ENCODE measurements around the gene CNOT1.

Gene CNOT1

DNA sequence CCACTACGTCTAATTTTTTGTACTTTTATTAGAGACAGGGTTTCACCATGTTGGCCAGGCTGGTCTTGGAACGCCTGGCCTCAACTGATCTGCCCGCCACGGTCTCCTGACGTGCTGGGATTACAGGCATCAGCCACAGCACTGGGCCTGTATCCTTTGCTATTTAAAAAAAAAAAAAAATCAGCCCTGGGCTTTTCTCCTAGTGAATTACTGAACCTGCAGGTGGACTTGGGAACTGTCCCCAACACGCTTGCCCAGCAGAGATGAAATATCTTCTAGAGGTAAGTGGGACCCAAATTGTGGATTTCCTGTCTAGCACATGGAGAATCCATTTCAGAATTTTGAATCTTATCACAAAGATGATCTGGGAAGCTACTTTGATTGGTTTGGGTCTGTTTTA is 14.8 kb downstream of the CNOT1 start:
- POLR2A ChIA-PET: interaction anchor here (0.5 to 1.6 kb wide), 3 partner anchors 9 to 32 kb away, joined by 3 to 6 read pairs (median 4); no protein-coding TSS in a partner anchor
- H3K4me1 ChIP-seq (ENCODE audit: control insufficient read depth, insufficient read depth, low read length): peaks cover 4% of the 10 kb centered on the region; the same call in 1 of the 2 replicates
- CTCF ChIA-PET: interaction anchor here (0.6 to 1.0 kb wide), 3 partner anchors 8 to 24 kb away, joined by 3 to 10 read pairs (median 3); no protein-coding TSS in a partner anchor
- H3K27ac ChIP-seq (ENCODE audit: extremely low read depth, low read depth, low read length): no peak overlapping the region
- no peaks in the 10 kb centered on the region for H3K9me3 ChIP-seq (ENCODE audit: control insufficient read depth, insufficient read depth, low read depth, low read length)
- H3K4me3 ChIP-seq (ENCODE audit: low read depth, low read length): no peak overlapping the region
- peaks cover 39 to 43% of the 10 kb centered on the region in 2 experiments for H3K36me3 ChIP-seq (ENCODE audit: control insufficient read depth in 2 of 2, insufficient read depth in 1 of 2, low read length in 2 of 2)
- TF ChIP-seq, protein P1, sequence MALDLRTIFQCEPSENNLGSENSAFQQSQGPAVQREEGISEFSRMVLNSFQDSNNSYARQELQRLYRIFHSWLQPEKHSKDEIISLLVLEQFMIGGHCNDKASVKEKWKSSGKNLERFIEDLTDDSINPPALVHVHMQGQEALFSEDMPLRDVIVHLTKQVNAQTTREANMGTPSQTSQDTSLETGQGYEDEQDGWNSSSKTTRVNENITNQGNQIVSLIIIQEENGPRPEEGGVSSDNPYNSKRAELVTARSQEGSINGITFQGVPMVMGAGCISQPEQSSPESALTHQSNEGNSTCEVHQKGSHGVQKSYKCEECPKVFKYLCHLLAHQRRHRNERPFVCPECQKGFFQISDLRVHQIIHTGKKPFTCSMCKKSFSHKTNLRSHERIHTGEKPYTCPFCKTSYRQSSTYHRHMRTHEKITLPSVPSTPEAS (tag by site-specific recombination; IDR thresholded peaks at IDR 0.05): no peak
- TF ChIP-seq ZNF624 (tag by site-specific recombination; IDR thresholded peaks at IDR 0.05): no peak
- no peak for TF ChIP-seq PATZ1 (tag by site-specific recombination; IDR thresholded peaks at IDR 0.05)
- TF ChIP-seq PRDM6 (tag by site-specific recombination; IDR thresholded peaks at IDR 0.05): no peak
- TF ChIP-seq WT1 (tag by site-specific recombination; IDR thresholded peaks at IDR 0.05): no peak
- no peak for TF ChIP-seq ZFP3 (tag by site-specific recombination; IDR thresholded peaks at IDR 0.05; ENCODE audit: low read depth)
- TF ChIP-seq, protein P2, sequence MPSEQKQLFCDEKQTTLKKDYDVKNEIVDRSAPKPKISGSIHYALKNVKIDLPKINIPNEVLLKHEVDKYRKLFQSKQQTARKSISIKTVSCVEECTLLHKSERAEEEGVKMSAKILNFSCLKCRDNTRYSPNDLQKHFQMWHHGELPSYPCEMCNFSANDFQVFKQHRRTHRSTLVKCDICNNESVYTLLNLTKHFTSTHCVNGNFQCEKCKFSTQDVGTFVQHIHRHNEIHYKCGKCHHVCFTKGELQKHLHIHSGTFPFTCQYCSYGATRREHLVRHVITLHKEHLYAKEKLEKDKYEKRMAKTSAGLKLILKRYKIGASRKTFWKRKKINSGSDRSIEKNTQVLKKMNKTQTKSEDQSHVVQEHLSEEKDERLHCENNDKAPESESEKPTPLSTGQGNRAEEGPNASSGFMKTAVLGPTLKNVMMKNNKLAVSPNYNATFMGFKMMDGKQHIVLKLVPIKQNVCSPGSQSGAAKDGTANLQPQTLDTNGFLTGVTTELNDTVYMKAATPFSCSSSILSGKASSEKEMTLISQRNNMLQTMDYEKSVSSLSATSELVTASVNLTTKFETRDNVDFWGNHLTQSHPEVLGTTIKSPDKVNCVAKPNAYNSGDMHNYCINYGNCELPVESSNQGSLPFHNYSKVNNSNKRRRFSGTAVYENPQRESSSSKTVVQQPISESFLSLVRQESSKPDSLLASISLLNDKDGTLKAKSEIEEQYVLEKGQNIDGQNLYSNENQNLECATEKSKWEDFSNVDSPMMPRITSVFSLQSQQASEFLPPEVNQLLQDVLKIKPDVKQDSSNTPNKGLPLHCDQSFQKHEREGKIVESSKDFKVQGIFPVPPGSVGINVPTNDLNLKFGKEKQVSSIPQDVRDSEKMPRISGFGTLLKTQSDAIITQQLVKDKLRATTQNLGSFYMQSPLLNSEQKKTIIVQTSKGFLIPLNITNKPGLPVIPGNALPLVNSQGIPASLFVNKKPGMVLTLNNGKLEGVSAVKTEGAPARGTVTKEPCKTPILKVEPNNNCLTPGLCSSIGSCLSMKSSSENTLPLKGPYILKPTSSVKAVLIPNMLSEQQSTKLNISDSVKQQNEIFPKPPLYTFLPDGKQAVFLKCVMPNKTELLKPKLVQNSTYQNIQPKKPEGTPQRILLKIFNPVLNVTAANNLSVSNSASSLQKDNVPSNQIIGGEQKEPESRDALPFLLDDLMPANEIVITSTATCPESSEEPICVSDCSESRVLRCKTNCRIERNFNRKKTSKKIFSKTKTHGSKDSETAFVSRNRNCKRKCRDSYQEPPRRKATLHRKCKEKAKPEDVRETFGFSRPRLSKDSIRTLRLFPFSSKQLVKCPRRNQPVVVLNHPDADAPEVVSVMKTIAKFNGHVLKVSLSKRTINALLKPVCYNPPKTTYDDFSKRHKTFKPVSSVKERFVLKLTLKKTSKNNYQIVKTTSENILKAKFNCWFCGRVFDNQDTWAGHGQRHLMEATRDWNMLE (tag by site-specific recombination; conservative IDR thresholded peaks at IDR 0.05; ENCODE audit: low read depth): no peak
- no peak for TF ChIP-seq ZBTB21 (tag by site-specific recombination; IDR thresholded peaks at IDR 0.05)
- TF ChIP-seq ZBTB6 (tag by site-specific recombination; IDR thresholded peaks at IDR 0.05): no peak
- TF ChIP-seq ZNF169 (tag by site-specific recombination; IDR thresholded peaks at IDR 0.05): no peak
- TF ChIP-seq ELK4 (IDR thresholded peaks at IDR 0.05; ENCODE audit: borderline replicate concordance, low read depth, low read length): no peak
- TF ChIP-seq, protein P3, sequence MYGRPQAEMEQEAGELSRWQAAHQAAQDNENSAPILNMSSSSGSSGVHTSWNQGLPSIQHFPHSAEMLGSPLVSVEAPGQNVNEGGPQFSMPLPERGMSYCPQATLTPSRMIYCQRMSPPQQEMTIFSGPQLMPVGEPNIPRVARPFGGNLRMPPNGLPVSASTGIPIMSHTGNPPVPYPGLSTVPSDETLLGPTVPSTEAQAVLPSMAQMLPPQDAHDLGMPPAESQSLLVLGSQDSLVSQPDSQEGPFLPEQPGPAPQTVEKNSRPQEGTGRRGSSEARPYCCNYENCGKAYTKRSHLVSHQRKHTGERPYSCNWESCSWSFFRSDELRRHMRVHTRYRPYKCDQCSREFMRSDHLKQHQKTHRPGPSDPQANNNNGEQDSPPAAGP (tag by site-specific recombination; IDR thresholded peaks at IDR 0.05): no peak
- TF ChIP-seq ZXDB (tag by site-specific recombination; IDR thresholded peaks at IDR 0.05): no peak
- TF ChIP-seq, protein P4, sequence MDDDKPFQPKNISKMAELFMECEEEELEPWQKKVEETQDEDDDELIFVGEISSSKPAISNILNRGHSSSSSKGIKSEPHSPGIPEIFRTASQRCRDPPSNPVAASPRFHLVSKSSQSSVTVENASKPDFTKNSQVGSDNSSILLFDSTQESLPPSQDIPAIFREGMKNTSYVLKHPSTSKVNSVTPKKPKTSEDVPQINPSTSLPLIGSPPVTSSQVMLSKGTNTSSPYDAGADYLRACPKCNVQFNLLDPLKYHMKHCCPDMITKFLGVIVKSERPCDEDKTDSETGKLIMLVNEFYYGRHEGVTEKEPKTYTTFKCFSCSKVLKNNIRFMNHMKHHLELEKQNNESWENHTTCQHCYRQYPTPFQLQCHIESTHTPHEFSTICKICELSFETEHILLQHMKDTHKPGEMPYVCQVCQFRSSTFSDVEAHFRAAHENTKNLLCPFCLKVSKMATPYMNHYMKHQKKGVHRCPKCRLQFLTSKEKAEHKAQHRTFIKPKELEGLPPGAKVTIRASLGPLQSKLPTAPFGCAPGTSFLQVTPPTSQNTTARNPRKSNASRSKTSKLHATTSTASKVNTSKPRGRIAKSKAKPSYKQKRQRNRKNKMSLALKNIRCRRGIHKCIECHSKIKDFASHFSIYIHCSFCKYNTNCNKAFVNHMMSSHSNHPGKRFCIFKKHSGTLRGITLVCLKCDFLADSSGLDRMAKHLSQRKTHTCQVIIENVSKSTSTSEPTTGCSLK (tag by site-specific recombination; IDR thresholded peaks at IDR 0.05): no peak
